OCI-LY1 (cell line): Measurements from ENCODE around the gene IKZF1.
A peak's percentile ranks its signal among the peaks of the same experiment; 100 is the strongest.

ENCODE experiments used
- CTCF ChIP-seq: fragments of 200-600 bp; sonication (generic), shearing (Covaris generic); IDR thresholded peaks from 2 replicates; pipeline ENCODE4 v1.5.1; 2017; ENCODE audit warnings: mild to moderate bottlenecking, antibody characterized with exemption, low read length, moderate library complexity, mixed read lengths
- EZH2 ChIP-seq: fragments of 200-600 bp; sonication (generic), shearing (Covaris generic); IDR thresholded peaks from 2 replicates; pipeline ENCODE4 v1.8.0; 2017; ENCODE audit warnings: borderline replicate concordance, mixed run types, mild to moderate bottlenecking, antibody characterized with exemption, low read length, moderate library complexity, mixed read lengths

DNA sequence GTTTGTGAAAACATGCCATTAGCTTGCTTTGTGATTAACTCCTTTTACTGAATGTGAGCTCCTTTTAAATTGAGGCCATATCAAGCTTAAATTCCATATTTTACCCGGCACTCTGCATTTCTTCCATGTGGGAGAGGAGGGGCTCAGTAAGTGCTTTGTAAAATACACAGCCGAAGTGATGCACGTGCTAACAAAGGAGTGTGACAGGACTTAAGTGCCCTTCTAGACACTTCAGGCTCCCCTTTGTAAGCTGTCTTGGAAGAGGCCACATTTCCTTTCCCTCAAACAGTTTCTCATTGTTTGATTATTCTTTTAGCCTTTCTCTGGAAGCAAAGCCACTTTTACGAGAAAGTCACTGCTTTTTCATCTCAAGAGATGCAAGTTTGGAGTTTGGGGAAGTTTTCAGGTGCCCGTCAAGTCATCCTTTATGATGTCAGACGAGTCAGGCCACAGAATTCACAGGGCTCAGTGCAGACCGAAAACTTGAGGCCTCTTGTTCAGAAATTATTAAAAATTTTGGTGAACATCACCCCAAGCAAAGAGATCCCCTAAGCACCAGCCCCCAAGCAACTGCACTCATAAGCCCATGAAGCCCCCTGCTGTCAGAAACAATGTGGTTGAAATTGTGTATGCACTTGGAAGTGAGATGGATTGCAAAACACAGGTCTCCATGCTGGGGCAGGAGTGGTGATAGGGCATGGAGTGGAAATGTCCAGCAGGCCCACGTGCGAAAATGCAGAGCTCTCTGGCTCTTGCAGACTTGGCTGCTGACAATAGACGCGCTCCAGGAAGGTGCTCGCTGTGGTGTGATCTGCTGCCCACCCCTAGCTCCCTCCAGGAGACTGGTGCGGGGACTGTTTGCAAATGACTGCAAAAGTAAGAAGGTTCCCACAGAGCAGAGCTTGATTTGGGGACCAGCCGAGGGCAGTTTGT lies 11.5 kb downstream of the IKZF1 start:
- TF ChIP-seq CTCF (peak; percentile 62), EZH2 (no peak)
